22Rv1 (cell line): ENCODE measurements around the gene CPZ.
"Not testable (repeated sequence)": the region's sequence is repeated elsewhere in the genome, so short reads cannot be mapped to it uniquely, and the experiment has no call there.

Experiments used
- H3K27ac ChIP-seq: fragments of 450-650 bp; 2 replicates; pipeline ENCODE4 v1.5.1; 2017
- ZFX ChIP-seq: fragments of 450-650 bp; IDR thresholded peaks from 2 replicates; pipeline ENCODE4 v1.6.1; 2017; ENCODE audit warnings: antibody characterized with exemption, borderline replicate concordance
- TF ChIP-seq, protein P1 (sequence below): fragments of 450-650 bp; IDR thresholded peaks from 2 replicates; pipeline ENCODE4 v1.5.1; 2017; ENCODE audit warnings: mild to moderate bottlenecking

The CPZ gene

DNA sequence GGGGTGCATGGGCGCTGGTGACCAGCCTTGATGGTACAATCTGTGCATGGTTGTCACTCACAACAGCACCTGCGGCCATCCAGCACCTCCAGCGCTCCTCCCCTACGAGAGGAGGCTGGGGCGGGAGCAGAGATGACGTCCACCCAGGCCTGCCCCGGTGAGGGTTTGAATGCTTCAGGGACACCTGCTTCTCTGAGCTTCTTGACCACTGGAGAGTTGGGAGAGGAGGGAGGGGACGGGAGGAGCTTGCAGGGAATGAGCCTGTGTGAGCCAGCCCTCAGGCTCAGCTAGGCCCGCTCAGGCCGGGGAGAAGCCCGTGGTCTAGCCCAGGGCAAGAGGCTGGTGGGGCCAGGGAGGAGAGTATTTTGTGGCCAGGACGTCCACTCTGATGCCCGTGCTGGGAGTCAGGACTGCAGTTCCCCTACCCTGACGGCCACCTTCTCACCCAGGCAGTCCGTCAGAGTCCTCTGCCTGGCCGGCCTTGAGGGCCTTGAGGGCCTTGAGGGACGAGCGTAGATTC, 59.2 kb downstream of the CPZ start:
- TF ChIP-seq ZFX, result no peak
- TF ChIP-seq, protein P1, sequence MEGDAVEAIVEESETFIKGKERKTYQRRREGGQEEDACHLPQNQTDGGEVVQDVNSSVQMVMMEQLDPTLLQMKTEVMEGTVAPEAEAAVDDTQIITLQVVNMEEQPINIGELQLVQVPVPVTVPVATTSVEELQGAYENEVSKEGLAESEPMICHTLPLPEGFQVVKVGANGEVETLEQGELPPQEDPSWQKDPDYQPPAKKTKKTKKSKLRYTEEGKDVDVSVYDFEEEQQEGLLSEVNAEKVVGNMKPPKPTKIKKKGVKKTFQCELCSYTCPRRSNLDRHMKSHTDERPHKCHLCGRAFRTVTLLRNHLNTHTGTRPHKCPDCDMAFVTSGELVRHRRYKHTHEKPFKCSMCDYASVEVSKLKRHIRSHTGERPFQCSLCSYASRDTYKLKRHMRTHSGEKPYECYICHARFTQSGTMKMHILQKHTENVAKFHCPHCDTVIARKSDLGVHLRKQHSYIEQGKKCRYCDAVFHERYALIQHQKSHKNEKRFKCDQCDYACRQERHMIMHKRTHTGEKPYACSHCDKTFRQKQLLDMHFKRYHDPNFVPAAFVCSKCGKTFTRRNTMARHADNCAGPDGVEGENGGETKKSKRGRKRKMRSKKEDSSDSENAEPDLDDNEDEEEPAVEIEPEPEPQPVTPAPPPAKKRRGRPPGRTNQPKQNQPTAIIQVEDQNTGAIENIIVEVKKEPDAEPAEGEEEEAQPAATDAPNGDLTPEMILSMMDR, result no peak
- H3K27ac ChIP-seq, result no peak overlapping the region

DNA sequence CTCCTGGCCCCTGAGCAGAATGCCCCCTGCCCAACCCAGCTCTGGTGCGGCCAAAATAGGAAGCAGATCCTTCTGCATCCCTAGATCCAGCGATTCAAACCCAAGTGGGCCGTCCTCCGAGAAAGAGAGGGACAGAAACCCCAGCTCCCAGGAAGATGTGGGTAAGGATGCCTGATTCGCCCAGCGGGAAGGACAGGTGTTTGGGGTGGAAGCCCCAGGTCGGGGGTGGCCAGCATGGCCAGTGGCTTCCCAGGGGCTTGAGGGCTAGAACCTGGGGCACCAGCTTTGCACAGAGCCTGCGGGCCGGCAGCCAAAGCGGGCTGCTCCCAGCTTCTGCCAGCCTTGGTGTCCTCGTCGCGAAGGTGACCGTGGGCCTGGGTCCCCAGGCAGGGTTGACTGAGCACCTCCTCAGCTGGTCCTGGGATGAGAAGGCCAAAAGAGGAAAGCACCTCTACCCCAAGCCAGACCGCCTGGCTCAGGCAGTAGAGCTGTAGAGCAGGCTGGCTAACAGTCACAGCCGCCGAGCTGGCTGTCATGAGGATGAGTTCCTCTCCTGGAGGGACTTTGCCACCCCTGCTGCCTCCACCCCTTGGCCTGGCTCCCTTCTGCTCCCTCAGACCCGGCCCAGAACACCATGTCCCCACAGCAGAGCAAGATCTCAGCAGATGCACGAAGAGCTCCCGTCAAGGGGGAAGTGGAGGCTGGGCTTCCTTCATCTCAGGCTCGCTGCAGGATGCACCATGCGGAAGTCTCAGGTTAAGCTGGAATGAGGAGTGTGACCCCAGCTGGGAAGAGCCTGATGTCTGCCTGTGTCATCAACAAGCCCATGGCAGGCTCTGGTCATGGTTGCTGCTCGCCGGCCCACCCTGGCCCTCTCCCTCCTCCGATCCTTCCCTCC, 59.9 kb downstream of the CPZ start:
- H3K27ac ChIP-seq, result no peak overlapping the region
- TF ChIP-seq ZFX, result no peak
- TF ChIP-seq, protein P1, result no peak

- H3K27ac ChIP-seq, result no peak overlapping the region
- TF ChIP-seq, protein P1, result no peak
- TF ChIP-seq ZFX, result no peak
Observed at GRCh38 chr4:8653326-8654000, 60.9 kb downstream of the CPZ start.

DNA sequence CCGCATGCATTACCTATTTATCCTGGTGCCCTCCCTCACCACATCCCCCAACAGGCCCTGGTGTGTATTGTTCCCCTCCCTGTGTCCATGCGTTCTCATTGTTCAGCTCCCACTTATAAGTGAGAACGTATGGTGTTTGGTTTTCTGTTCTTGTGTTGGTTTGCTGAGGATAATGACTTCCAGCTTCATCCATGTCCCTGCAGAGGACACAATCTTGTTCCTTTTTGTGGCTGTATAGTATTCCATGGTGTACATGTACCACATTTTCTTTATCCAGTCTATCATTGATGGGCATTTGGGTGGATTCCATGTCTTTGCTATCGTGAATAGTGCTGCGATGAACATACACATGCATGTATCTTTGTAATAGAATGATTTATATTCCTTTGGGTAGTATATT, 61.6 kb downstream of the CPZ start:
- H3K27ac ChIP-seq, result not testable (repeated sequence)

- H3K27ac ChIP-seq, result no peak overlapping the region
- no peak for TF ChIP-seq ZFX
- TF ChIP-seq, protein P1, result no peak
Observed at GRCh38 chr4:8655411-8656184, 63.0 kb downstream of the CPZ start.

- TF ChIP-seq ZFX, result no peak
- TF ChIP-seq, protein P1, result no peak
- no peak overlapping the region for H3K27ac ChIP-seq
Observed at GRCh38 chr4:8656185-8656517, 63.6 kb downstream of the CPZ start.

DNA sequence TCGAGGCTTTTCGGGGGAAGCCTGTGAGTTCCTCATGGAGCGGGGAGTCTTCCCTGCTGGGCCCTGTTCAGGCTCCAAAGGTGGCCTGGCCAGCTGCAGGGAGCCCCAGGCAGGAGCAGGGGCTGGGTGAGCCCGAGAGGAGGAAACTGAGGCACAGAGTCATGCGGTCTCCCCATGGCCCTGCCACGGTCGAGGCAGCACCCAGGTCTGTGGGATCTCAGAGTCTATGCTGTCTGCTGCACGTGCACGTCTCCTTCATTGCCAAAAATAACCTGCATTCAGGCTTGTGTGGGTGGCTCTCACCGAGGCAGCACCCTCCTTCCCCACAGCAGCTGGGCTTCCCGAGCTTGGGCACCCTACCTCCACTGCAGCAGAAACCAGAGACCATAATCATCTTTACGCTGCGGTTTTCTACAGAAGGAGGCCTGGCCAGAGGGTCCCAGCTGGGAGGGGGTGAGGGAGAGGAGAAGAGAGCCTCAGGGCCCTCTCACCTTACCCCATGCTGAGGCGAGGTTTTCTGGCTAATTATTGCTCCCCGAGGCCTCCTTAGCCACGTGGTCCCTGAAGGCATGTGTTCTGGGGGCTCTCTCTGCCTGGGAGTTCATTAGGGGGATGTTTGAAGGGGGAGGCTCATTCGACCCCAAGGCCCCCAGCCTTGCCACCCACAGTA, 64.3 kb downstream of the CPZ start:
- H3K27ac ChIP-seq, result no peak overlapping the region
- TF ChIP-seq ZFX, result no peak
- TF ChIP-seq, protein P1, result no peak
